Endodermal cell (in vitro differentiated cells): ENCODE measurements around the gene ATP2A3. TPM values are rescaled to one million over a fixed set of nuclear protein-coding genes. Genes with fewer than 3 reads are reported as not detected.

Experiments used
- DNase-seq: peaks from one replicate; pipeline ENCODE4 v3.0.0-alpha.2; 2017
- H3K27ac ChIP-seq: 2 replicates; pipeline ENCODE4 v1.5.1; 2013; ENCODE audit warnings: mild to moderate bottlenecking, low read depth, low read length, moderate library complexity
- H3K27me3 ChIP-seq: 2 replicates; pipeline ENCODE4 v1.6.1; 2013; ENCODE audit warnings: mild to moderate bottlenecking, low read length, moderate library complexity; ENCODE audit not compliant: insufficient read depth, control insufficient read depth, poor library complexity, severe bottlenecking
- H3K36me3 ChIP-seq: 2 replicates; pipeline ENCODE4 v1.7.0; 2013; ENCODE audit warnings: mild to moderate bottlenecking, low read length, moderate library complexity; ENCODE audit not compliant: control insufficient read depth, insufficient read depth
- H3K4me1 ChIP-seq: one replicate; pipeline ENCODE4 v1.7.0; 2013; ENCODE audit warnings: low read length; ENCODE audit not compliant: control insufficient read depth, insufficient read depth
- H3K4me3 ChIP-seq: 2 replicates; pipeline ENCODE4 v1.5.1; 2013; ENCODE audit warnings: mild to moderate bottlenecking, low read length, moderate library complexity
- H3K9ac ChIP-seq: 2 replicates; pipeline ENCODE4 v1.6.1; 2013; ENCODE audit warnings: mild to moderate bottlenecking, low read length, moderate library complexity; ENCODE audit not compliant: poor library complexity, severe bottlenecking; ENCODE audit errors: extremely low read depth
- H3K9me3 ChIP-seq: 2 replicates; pipeline ENCODE4 v1.6.1; 2013; ENCODE audit warnings: mild to moderate bottlenecking, low read length, moderate library complexity; ENCODE audit not compliant: control insufficient read depth
- H3K27ac Mint-ChIP-seq: 2 replicates; pipeline ENCODE4 v1.8.0; 2020; ENCODE audit warnings: mixed read lengths
- H3K27me3 Mint-ChIP-seq: 2 replicates; pipeline ENCODE4 v1.8.0; 2021; ENCODE audit warnings: mild to moderate bottlenecking, mixed read lengths; ENCODE audit not compliant: insufficient read depth
- H3K36me3 Mint-ChIP-seq: 2 replicates; pipeline ENCODE4 v1.8.0; 2020; ENCODE audit warnings: low read depth, mixed read lengths
- H3K4me1 Mint-ChIP-seq: 2 replicates; pipeline ENCODE4 v1.8.0; 2020; ENCODE audit warnings: mixed read lengths
- H3K4me3 Mint-ChIP-seq: 2 replicates; pipeline ENCODE4 v1.8.0; 2020; ENCODE audit warnings: mild to moderate bottlenecking, moderate library complexity, mixed read lengths
- H3K9me3 Mint-ChIP-seq: 2 replicates; pipeline ENCODE4 v1.8.0; 2020; ENCODE audit warnings: mild to moderate bottlenecking, mixed read lengths
- CTCF ChIP-seq: fragments of 200-600 bp; sonication (generic); conservative IDR thresholded peaks from 2 replicates; pipeline ENCODE4 v1.5.0; 2021; ENCODE audit warnings: antibody characterized with exemption, mild to moderate bottlenecking
- WGBS, 2 experiments: methylation state at CpG; one replicate each; pipeline versions ENCODE4 v1.1.5 to v1.1.7; 2013; ENCODE audit warnings: missing lambda C conversion rate in 2 of 2, mixed read lengths in 1 of 2; ENCODE audit not compliant: insufficient coverage in 1 of 2, insufficient read length in 1 of 2; 5-methylcytosine and 5-hydroxymethylcytosine counted together
- total RNA-seq, 2 donors: library from RNA; stranded (reverse); fragmentation: NEBNext Ultra II Directional in 1 of 2; extraction: Animal tissue kit (Norgen Biotek cat#: 25700) in 1 of 2; gene quantifications; 2 replicates in 1 of 2; 3 replicates in 1 of 2; pipeline ENCODE4 v1.2.1, GENCODE V29; 2021

ATP2A3 gene
- total RNA-seq, 2 donors from 2014 or later, result 1.4 to 3.7 TPM

- Histone ChIP-seq H3K4me3 (no peak overlapping the region), H3K27ac (no peak overlapping the region), H3K36me3 (no peaks in the 10 kb centered on the region), H3K9me3 (no peaks in the 10 kb centered on the region), H3K9ac (no peak overlapping the region), H3K27me3 (no peaks in the 10 kb centered on the region), H3K4me1 (no peaks in the 10 kb centered on the region)
- no peak for TF ChIP-seq CTCF
- DNase-seq, result peak; percentile 82
- no peaks in the 10 kb centered on the region for H3K9me3 Mint-ChIP-seq
- H3K27ac Mint-ChIP-seq, result no peak overlapping the region
- no peak overlapping the region for H3K4me3 Mint-ChIP-seq
- no peaks in the 10 kb centered on the region for H3K4me1 Mint-ChIP-seq
- H3K27me3 Mint-ChIP-seq, result no peaks in the 10 kb centered on the region
- WGBS, 2 experiments, result 70 to 72% methylated on average over 23 of the region's 23 CpGs
- H3K36me3 Mint-ChIP-seq, result no peaks in the 10 kb centered on the region
Observed at GRCh38 chr17:3981455-3981854, 17.2 kb upstream of the ATP2A3 start.

- Histone ChIP-seq H3K27me3 (no peaks in the 10 kb centered on the region), H3K4me3 (no peak overlapping the region), H3K36me3 (no peaks in the 10 kb centered on the region), H3K9me3 (no peaks in the 10 kb centered on the region), H3K27ac (peak overlapping the region; percentile 22), H3K4me1 (no peaks in the 10 kb centered on the region), H3K9ac (no peak overlapping the region)
- peak; percentile 57 for DNase-seq
- Mint-ChIP-seq H3K27me3 (no peaks in the 10 kb centered on the region), H3K27ac (no peak overlapping the region), H3K9me3 (no peaks in the 10 kb centered on the region), H3K36me3 (no peaks in the 10 kb centered on the region), H3K4me1 (no peaks in the 10 kb centered on the region), H3K4me3 (no peak overlapping the region)
- WGBS, 2 experiments, result 83 to 87% methylated on average over 10 to 19 of the region's 19 CpGs
- TF ChIP-seq CTCF, result no peak
Observed at GRCh38 chr17:3980381-3981014, 16.3 kb upstream of the ATP2A3 start.

- Histone ChIP-seq H3K9me3 (no peaks in the 10 kb centered on the region), H3K4me3 (no peak overlapping the region), H3K9ac (no peak overlapping the region), H3K36me3 (no peaks in the 10 kb centered on the region), H3K27me3 (no peaks in the 10 kb centered on the region), H3K27ac (no peak overlapping the region), H3K4me1 (no peaks in the 10 kb centered on the region)
- 89 to 95% methylated on average over 2 to 4 of the region's 4 CpGs for WGBS, 2 experiments
- no peak overlapping the region for H3K27ac Mint-ChIP-seq
- H3K9me3 Mint-ChIP-seq, result peaks cover 10% of the 10 kb centered on the region
- H3K27me3 Mint-ChIP-seq, result no peaks in the 10 kb centered on the region
- peaks cover 2% of the 10 kb centered on the region for H3K36me3 Mint-ChIP-seq
- TF ChIP-seq CTCF, result no peak
- DNase-seq, result no peak
- no peaks in the 10 kb centered on the region for H3K4me1 Mint-ChIP-seq
- no peak overlapping the region for H3K4me3 Mint-ChIP-seq
Observed at GRCh38 chr17:3979290-3979611, 15.0 kb upstream of the ATP2A3 start.
